PC-9 (cell line): ENCODE results near the gene TBATA.

Experiments
- EZH2 ChIP-seq: fragments of 200-600 bp; sonication (generic); IDR thresholded peaks from 2 replicates; pipeline ENCODE4 v1.8.0; 2017; ENCODE audit warnings: antibody characterized with exemption, low read depth
- TF ChIP-seq, protein P1 (sequence below): fragments of 200-600 bp; sonication (generic); conservative IDR thresholded peaks from 2 replicates; pipeline ENCODE4 v1.6.1; 2017; ENCODE audit warnings: mixed run types, antibody characterized with exemption, mild to moderate bottlenecking, moderate library complexity

- TF ChIP-seq, protein P1, sequence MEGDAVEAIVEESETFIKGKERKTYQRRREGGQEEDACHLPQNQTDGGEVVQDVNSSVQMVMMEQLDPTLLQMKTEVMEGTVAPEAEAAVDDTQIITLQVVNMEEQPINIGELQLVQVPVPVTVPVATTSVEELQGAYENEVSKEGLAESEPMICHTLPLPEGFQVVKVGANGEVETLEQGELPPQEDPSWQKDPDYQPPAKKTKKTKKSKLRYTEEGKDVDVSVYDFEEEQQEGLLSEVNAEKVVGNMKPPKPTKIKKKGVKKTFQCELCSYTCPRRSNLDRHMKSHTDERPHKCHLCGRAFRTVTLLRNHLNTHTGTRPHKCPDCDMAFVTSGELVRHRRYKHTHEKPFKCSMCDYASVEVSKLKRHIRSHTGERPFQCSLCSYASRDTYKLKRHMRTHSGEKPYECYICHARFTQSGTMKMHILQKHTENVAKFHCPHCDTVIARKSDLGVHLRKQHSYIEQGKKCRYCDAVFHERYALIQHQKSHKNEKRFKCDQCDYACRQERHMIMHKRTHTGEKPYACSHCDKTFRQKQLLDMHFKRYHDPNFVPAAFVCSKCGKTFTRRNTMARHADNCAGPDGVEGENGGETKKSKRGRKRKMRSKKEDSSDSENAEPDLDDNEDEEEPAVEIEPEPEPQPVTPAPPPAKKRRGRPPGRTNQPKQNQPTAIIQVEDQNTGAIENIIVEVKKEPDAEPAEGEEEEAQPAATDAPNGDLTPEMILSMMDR, result no peak
- TF ChIP-seq EZH2, result no peak
Observed at GRCh38 chr10:70832221-70832620, 47.0 kb upstream of the TBATA start.
